Neural cell (in vitro differentiated cells): ENCODE data around the gene PHOX2A. TPM values are rescaled to one million over a fixed set of nuclear protein-coding genes. Genes with fewer than 3 reads are reported as not detected.

Source experiments
- H2AFZ ChIP-seq: fragments of 200-600, 300-800 bp; sonication (generic), shearing (Covaris generic); 2 replicates; pipeline ENCODE4 v1.6.0; 2014; ENCODE audit warnings: low read depth, mild to moderate bottlenecking, antibody characterized with exemption, low read length, moderate library complexity
- H3F3A ChIP-seq: fragments of 200-600 bp; shearing (Covaris generic); 2 replicates; pipeline ENCODE4 v1.6.1; 2016; ENCODE audit warnings: mild to moderate bottlenecking, moderate library complexity, mixed read lengths, antibody characterized with exemption, low read length; ENCODE audit not compliant: insufficient read depth, poor library complexity, severe bottlenecking
- H3K27ac ChIP-seq: fragments of 200-600, 300-800 bp; sonication (generic), shearing (Covaris generic); 2 replicates; pipeline ENCODE4 v1.5.1; 2014; ENCODE audit warnings: mild to moderate bottlenecking, low read length, moderate library complexity
- H3K27me3 ChIP-seq: fragments of 300-800, 200-600 bp; sonication (generic), shearing (Covaris generic); 2 replicates; pipeline ENCODE4 v1.6.0; 2014; ENCODE audit warnings: mild to moderate bottlenecking, low read depth, low read length, moderate library complexity; ENCODE audit not compliant: insufficient read depth
- H3K36me3 ChIP-seq: fragments of 300-800, 200-600 bp; sonication (generic), shearing (Covaris generic); 2 replicates; pipeline ENCODE4 v1.5.1; 2014; ENCODE audit warnings: mild to moderate bottlenecking, antibody characterized with exemption, low read length, moderate library complexity; ENCODE audit not compliant: insufficient read depth
- H3K4me2 ChIP-seq: fragments of 300-800, 200-600 bp; sonication (generic), shearing (Covaris generic); 2 replicates; pipeline ENCODE4 v1.6.0; 2014; ENCODE audit warnings: mild to moderate bottlenecking, low read length
- H3K4me3 ChIP-seq: fragments of 300-800, 200-600 bp; sonication (generic), shearing (Covaris generic); 2 replicates; pipeline ENCODE4 v1.5.1; 2014; ENCODE audit warnings: mild to moderate bottlenecking, low read length, moderate library complexity
- H3K79me2 ChIP-seq: fragments of 200-600 bp; shearing (Covaris generic); replicated peaks from 2 replicates; pipeline ENCODE4 v1.6.0; 2014; ENCODE audit warnings: mild to moderate bottlenecking, low read length, moderate library complexity; ENCODE audit not compliant: insufficient read depth
- H3K9ac ChIP-seq: fragments of 300-800, 200-600 bp; sonication (generic), shearing (Covaris generic); 2 replicates; pipeline ENCODE4 v1.6.1; 2016; ENCODE audit warnings: mild to moderate bottlenecking, low read length, mixed read lengths
- H3K9me2 ChIP-seq: fragments of 200-600 bp; shearing (Covaris generic); 2 replicates; pipeline ENCODE4 v1.6.1; 2016; ENCODE audit warnings: mild to moderate bottlenecking, low read length, mixed read lengths; ENCODE audit not compliant: insufficient read depth
- H3K9me3 ChIP-seq: fragments of 200-600, 300-800 bp; sonication (generic), shearing (Covaris generic); 2 replicates; pipeline ENCODE4 v1.6.1; 2016; ENCODE audit warnings: mild to moderate bottlenecking, mixed run types, low read length, moderate library complexity, mixed read lengths
- H4K20me1 ChIP-seq: fragments of 200-600 bp; shearing (Covaris generic); 2 replicates; pipeline ENCODE4 v1.6.1; 2016; ENCODE audit warnings: mild to moderate bottlenecking, mixed run types; ENCODE audit not compliant: insufficient read depth
- EP300 ChIP-seq: fragments of 450-650 bp; conservative IDR thresholded peaks from 2 replicates; pipeline ENCODE4 v1.6.1; 2014; ENCODE audit warnings: antibody characterized with exemption, mild to moderate bottlenecking, moderate library complexity; ENCODE audit not compliant: poor library complexity, severe bottlenecking
- EZH2 ChIP-seq: fragments of 200-600, 300-800 bp; shearing (Covaris generic), sonication (generic); IDR thresholded peaks from 2 replicates; pipeline ENCODE4 v1.6.1; 2014; ENCODE audit warnings: antibody characterized with exemption, low read length, borderline replicate concordance, mild to moderate bottlenecking; ENCODE audit not compliant: insufficient read depth, poor library complexity, severe bottlenecking
- MXI1 ChIP-seq: fragments of 450-650 bp; conservative IDR thresholded peaks from 2 replicates; pipeline ENCODE4 v1.6.1; 2014; ENCODE audit warnings: antibody characterized with exemption, mild to moderate bottlenecking; ENCODE audit not compliant: poor library complexity, severe bottlenecking
- POLR2AphosphoS5 ChIP-seq: IDR thresholded peaks from 2 replicates; pipeline ENCODE4 v1.6.1; 2012
- RAD21 ChIP-seq: fragments of 450-650 bp; conservative IDR thresholded peaks from 2 replicates; pipeline ENCODE4 v1.6.1; 2014; ENCODE audit warnings: antibody characterized with exemption, mild to moderate bottlenecking, moderate library complexity
- SMC3 ChIP-seq: fragments of 450-650 bp; conservative IDR thresholded peaks from 2 replicates; pipeline ENCODE4 v1.6.1; 2014; ENCODE audit warnings: antibody characterized with exemption, mild to moderate bottlenecking, moderate library complexity; ENCODE audit not compliant: poor library complexity
- TAF1 ChIP-seq: IDR thresholded peaks from 2 replicates; pipeline ENCODE4 v1.6.1; 2012; ENCODE audit warnings: low read depth
- polyA plus RNA-seq: library from polyadenylated mRNA; depleted of rRNA; stranded (reverse); fragments of >200 nt; gene quantifications from 2 replicates; pipeline ENCODE4 v1.2.3, GENCODE V29; 2014
- TF ChIP-seq, protein P1 (sequence below): IDR thresholded peaks from 2 replicates; pipeline ENCODE4 v1.6.1; 2012; ENCODE audit warnings: borderline replicate concordance
- TF ChIP-seq, protein P2 (sequence below): fragments of 450-650 bp; IDR thresholded peaks from 2 replicates; pipeline ENCODE4 v1.5.1; 2014; ENCODE audit warnings: antibody characterized with exemption, mild to moderate bottlenecking, moderate library complexity; ENCODE audit not compliant: poor library complexity, severe bottlenecking

The PHOX2A gene
- polyA plus RNA-seq, 1 donor from 2014 or later: not detected

DNA sequence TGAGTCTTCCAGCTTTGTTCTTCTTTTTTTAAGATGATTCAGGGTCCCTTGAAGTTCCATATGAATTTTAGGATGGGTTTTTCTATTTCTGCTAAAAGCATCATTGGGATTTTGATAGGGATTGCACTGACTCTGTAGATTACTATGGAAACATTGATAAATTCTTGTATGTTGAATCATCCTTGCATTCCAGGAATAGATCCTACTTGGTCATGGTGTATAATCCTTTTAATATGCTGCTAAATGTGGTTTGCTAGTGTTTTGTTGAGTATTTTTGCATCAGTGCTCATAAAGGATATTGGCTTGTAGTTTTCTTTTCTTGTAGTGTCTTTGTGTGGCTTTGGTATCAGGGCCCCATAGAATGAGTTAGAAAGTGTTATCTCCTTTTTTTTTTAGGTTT, 34.9 kb upstream of the PHOX2A start:
- Histone ChIP-seq H3K79me2 (no peaks in the 10 kb centered on the region), H3K9me2 (no peaks in the 10 kb centered on the region), H3K9ac (no peak overlapping the region), H3K4me2 (no peak overlapping the region), H4K20me1 (no peaks in the 10 kb centered on the region), H3K27me3 (no peaks in the 10 kb centered on the region), H3K36me3 (no peaks in the 10 kb centered on the region), H2AFZ (no peak overlapping the region), H3K4me3 (no peak overlapping the region), H3F3A (no peaks in the 10 kb centered on the region), H3K27ac (no peak overlapping the region), H3K9me3 (no peaks in the 10 kb centered on the region)
- TF ChIP-seq, protein P1, sequence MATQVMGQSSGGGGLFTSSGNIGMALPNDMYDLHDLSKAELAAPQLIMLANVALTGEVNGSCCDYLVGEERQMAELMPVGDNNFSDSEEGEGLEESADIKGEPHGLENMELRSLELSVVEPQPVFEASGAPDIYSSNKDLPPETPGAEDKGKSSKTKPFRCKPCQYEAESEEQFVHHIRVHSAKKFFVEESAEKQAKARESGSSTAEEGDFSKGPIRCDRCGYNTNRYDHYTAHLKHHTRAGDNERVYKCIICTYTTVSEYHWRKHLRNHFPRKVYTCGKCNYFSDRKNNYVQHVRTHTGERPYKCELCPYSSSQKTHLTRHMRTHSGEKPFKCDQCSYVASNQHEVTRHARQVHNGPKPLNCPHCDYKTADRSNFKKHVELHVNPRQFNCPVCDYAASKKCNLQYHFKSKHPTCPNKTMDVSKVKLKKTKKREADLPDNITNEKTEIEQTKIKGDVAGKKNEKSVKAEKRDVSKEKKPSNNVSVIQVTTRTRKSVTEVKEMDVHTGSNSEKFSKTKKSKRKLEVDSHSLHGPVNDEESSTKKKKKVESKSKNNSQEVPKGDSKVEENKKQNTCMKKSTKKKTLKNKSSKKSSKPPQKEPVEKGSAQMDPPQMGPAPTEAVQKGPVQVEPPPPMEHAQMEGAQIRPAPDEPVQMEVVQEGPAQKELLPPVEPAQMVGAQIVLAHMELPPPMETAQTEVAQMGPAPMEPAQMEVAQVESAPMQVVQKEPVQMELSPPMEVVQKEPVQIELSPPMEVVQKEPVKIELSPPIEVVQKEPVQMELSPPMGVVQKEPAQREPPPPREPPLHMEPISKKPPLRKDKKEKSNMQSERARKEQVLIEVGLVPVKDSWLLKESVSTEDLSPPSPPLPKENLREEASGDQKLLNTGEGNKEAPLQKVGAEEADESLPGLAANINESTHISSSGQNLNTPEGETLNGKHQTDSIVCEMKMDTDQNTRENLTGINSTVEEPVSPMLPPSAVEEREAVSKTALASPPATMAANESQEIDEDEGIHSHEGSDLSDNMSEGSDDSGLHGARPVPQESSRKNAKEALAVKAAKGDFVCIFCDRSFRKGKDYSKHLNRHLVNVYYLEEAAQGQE: no peak
- TF ChIP-seq SMC3 (no peak), MXI1 (no peak), POLR2AphosphoS5 (no peak), TAF1 (no peak), RAD21 (no peak), EZH2 (no peak), EP300 (no peak)
- TF ChIP-seq, protein P2, sequence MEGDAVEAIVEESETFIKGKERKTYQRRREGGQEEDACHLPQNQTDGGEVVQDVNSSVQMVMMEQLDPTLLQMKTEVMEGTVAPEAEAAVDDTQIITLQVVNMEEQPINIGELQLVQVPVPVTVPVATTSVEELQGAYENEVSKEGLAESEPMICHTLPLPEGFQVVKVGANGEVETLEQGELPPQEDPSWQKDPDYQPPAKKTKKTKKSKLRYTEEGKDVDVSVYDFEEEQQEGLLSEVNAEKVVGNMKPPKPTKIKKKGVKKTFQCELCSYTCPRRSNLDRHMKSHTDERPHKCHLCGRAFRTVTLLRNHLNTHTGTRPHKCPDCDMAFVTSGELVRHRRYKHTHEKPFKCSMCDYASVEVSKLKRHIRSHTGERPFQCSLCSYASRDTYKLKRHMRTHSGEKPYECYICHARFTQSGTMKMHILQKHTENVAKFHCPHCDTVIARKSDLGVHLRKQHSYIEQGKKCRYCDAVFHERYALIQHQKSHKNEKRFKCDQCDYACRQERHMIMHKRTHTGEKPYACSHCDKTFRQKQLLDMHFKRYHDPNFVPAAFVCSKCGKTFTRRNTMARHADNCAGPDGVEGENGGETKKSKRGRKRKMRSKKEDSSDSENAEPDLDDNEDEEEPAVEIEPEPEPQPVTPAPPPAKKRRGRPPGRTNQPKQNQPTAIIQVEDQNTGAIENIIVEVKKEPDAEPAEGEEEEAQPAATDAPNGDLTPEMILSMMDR: no peak

DNA sequence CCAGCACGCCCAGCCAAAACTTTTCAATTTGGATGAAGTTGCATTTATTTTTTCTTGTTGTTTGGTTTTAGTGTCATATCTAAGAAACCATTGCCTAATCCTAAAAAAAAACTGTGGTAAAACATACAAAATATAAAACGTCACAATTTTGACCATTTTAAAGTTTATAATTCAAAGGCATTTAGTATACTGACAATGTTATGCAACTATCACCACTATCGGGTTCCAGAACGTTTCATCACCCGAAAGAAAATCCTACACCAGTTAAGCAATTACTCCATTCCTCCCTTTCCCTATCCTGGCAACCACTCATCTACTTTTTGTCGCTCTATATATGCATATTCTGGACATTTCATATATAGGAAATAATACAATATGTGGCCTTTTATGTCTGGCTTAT, 30.5 kb upstream of the PHOX2A start:
- Histone ChIP-seq H3K4me2 (no peak overlapping the region), H3F3A (no peaks in the 10 kb centered on the region), H3K36me3 (no peaks in the 10 kb centered on the region), H3K4me3 (no peak overlapping the region), H3K27me3 (no peaks in the 10 kb centered on the region), H2AFZ (no peak overlapping the region), H3K9me2 (no peaks in the 10 kb centered on the region), H3K9me3 (no peaks in the 10 kb centered on the region), H3K9ac (no peak overlapping the region), H3K79me2 (no peaks in the 10 kb centered on the region), H4K20me1 (no peaks in the 10 kb centered on the region), H3K27ac (no peak overlapping the region)
- no peak for TF ChIP-seq SMC3
- TF ChIP-seq POLR2AphosphoS5: no peak
- TF ChIP-seq, protein P1: no peak
- no peak for TF ChIP-seq EP300
